Neural cell (in vitro differentiated cells): Measurements from ENCODE around the gene MISP. TPM values are rescaled to one million over a fixed set of nuclear protein-coding genes. Genes with fewer than 3 reads are reported as not detected.

Experiments
- H2AFZ ChIP-seq: fragments of 200-600, 300-800 bp; sonication (generic), shearing (Covaris generic); 2 replicates; pipeline ENCODE4 v1.6.0; 2014; ENCODE audit warnings: low read depth, mild to moderate bottlenecking, antibody characterized with exemption, low read length, moderate library complexity
- H3F3A ChIP-seq: fragments of 200-600 bp; shearing (Covaris generic); 2 replicates; pipeline ENCODE4 v1.6.1; 2016; ENCODE audit warnings: mild to moderate bottlenecking, moderate library complexity, mixed read lengths, antibody characterized with exemption, low read length; ENCODE audit not compliant: insufficient read depth, poor library complexity, severe bottlenecking
- H3K27ac ChIP-seq: fragments of 200-600, 300-800 bp; sonication (generic), shearing (Covaris generic); 2 replicates; pipeline ENCODE4 v1.5.1; 2014; ENCODE audit warnings: mild to moderate bottlenecking, low read length, moderate library complexity
- H3K27me3 ChIP-seq: fragments of 300-800, 200-600 bp; sonication (generic), shearing (Covaris generic); 2 replicates; pipeline ENCODE4 v1.6.0; 2014; ENCODE audit warnings: mild to moderate bottlenecking, low read depth, low read length, moderate library complexity; ENCODE audit not compliant: insufficient read depth
- H3K36me3 ChIP-seq: fragments of 300-800, 200-600 bp; sonication (generic), shearing (Covaris generic); 2 replicates; pipeline ENCODE4 v1.5.1; 2014; ENCODE audit warnings: mild to moderate bottlenecking, antibody characterized with exemption, low read length, moderate library complexity; ENCODE audit not compliant: insufficient read depth
- H3K4me2 ChIP-seq: fragments of 300-800, 200-600 bp; sonication (generic), shearing (Covaris generic); 2 replicates; pipeline ENCODE4 v1.6.0; 2014; ENCODE audit warnings: mild to moderate bottlenecking, low read length
- H3K4me3 ChIP-seq: fragments of 300-800, 200-600 bp; sonication (generic), shearing (Covaris generic); 2 replicates; pipeline ENCODE4 v1.5.1; 2014; ENCODE audit warnings: mild to moderate bottlenecking, low read length, moderate library complexity
- H3K79me2 ChIP-seq: fragments of 200-600 bp; shearing (Covaris generic); replicated peaks from 2 replicates; pipeline ENCODE4 v1.6.0; 2014; ENCODE audit warnings: mild to moderate bottlenecking, low read length, moderate library complexity; ENCODE audit not compliant: insufficient read depth
- H3K9ac ChIP-seq: fragments of 300-800, 200-600 bp; sonication (generic), shearing (Covaris generic); 2 replicates; pipeline ENCODE4 v1.6.1; 2016; ENCODE audit warnings: mild to moderate bottlenecking, low read length, mixed read lengths
- H3K9me2 ChIP-seq: fragments of 200-600 bp; shearing (Covaris generic); 2 replicates; pipeline ENCODE4 v1.6.1; 2016; ENCODE audit warnings: mild to moderate bottlenecking, low read length, mixed read lengths; ENCODE audit not compliant: insufficient read depth
- H3K9me3 ChIP-seq: fragments of 200-600, 300-800 bp; sonication (generic), shearing (Covaris generic); 2 replicates; pipeline ENCODE4 v1.6.1; 2016; ENCODE audit warnings: mild to moderate bottlenecking, mixed run types, low read length, moderate library complexity, mixed read lengths
- H4K20me1 ChIP-seq: fragments of 200-600 bp; shearing (Covaris generic); 2 replicates; pipeline ENCODE4 v1.6.1; 2016; ENCODE audit warnings: mild to moderate bottlenecking, mixed run types; ENCODE audit not compliant: insufficient read depth
- CTCF ChIP-seq: fragments of 450-650 bp; IDR thresholded peaks from 2 replicates; pipeline ENCODE4 v1.5.1; 2014; ENCODE audit warnings: antibody characterized with exemption, mild to moderate bottlenecking, moderate library complexity; ENCODE audit not compliant: poor library complexity, severe bottlenecking
- EP300 ChIP-seq: fragments of 450-650 bp; conservative IDR thresholded peaks from 2 replicates; pipeline ENCODE4 v1.6.1; 2014; ENCODE audit warnings: antibody characterized with exemption, mild to moderate bottlenecking, moderate library complexity; ENCODE audit not compliant: poor library complexity, severe bottlenecking
- EZH2 ChIP-seq: fragments of 200-600, 300-800 bp; shearing (Covaris generic), sonication (generic); IDR thresholded peaks from 2 replicates; pipeline ENCODE4 v1.6.1; 2014; ENCODE audit warnings: antibody characterized with exemption, low read length, borderline replicate concordance, mild to moderate bottlenecking; ENCODE audit not compliant: insufficient read depth, poor library complexity, severe bottlenecking
- MXI1 ChIP-seq: fragments of 450-650 bp; conservative IDR thresholded peaks from 2 replicates; pipeline ENCODE4 v1.6.1; 2014; ENCODE audit warnings: antibody characterized with exemption, mild to moderate bottlenecking; ENCODE audit not compliant: poor library complexity, severe bottlenecking
- POLR2AphosphoS5 ChIP-seq: IDR thresholded peaks from 2 replicates; pipeline ENCODE4 v1.6.1; 2012
- RAD21 ChIP-seq: fragments of 450-650 bp; conservative IDR thresholded peaks from 2 replicates; pipeline ENCODE4 v1.6.1; 2014; ENCODE audit warnings: antibody characterized with exemption, mild to moderate bottlenecking, moderate library complexity
- REST ChIP-seq: IDR thresholded peaks from 2 replicates; pipeline ENCODE4 v1.6.1; 2012; ENCODE audit warnings: borderline replicate concordance
- SMC3 ChIP-seq: fragments of 450-650 bp; conservative IDR thresholded peaks from 2 replicates; pipeline ENCODE4 v1.6.1; 2014; ENCODE audit warnings: antibody characterized with exemption, mild to moderate bottlenecking, moderate library complexity; ENCODE audit not compliant: poor library complexity
- TAF1 ChIP-seq: IDR thresholded peaks from 2 replicates; pipeline ENCODE4 v1.6.1; 2012; ENCODE audit warnings: low read depth
- polyA plus RNA-seq: library from polyadenylated mRNA; depleted of rRNA; stranded (reverse); fragments of >200 nt; gene quantifications from 2 replicates; pipeline ENCODE4 v1.2.3, GENCODE V29; 2014

The MISP gene
- polyA plus RNA-seq, 1 donor from 2014 or later, result 0.98 TPM

GRCh38 chr19:741506-742131 is 9.3 kb upstream of the MISP start:
- Histone ChIP-seq H2AFZ (no peak overlapping the region), H3K9me2 (no peaks in the 10 kb centered on the region), H3K27ac (no peak overlapping the region), H4K20me1 (no peaks in the 10 kb centered on the region), H3F3A (no peaks in the 10 kb centered on the region), H3K4me3 (no peak overlapping the region), H3K79me2 (no peaks in the 10 kb centered on the region), H3K36me3 (no peaks in the 10 kb centered on the region), H3K27me3 (no peaks in the 10 kb centered on the region), H3K9me3 (peaks cover 7% of the 10 kb centered on the region), H3K9ac (no peak overlapping the region), H3K4me2 (no peak overlapping the region)
- no peak for TF ChIP-seq MXI1
- no peak for TF ChIP-seq RAD21
- TF ChIP-seq EP300, result no peak
- TF ChIP-seq POLR2AphosphoS5, result no peak
- no peak for TF ChIP-seq CTCF
- TF ChIP-seq TAF1, result no peak
- no peak for TF ChIP-seq REST
- TF ChIP-seq EZH2, result no peak
- no peak for TF ChIP-seq SMC3

- peaks cover 3% of the 10 kb centered on the region for H3K36me3 ChIP-seq
- H3K27ac ChIP-seq, result no peak overlapping the region
- no peaks in the 10 kb centered on the region for H3K79me2 ChIP-seq
- no peak overlapping the region for H2AFZ ChIP-seq
- no peaks in the 10 kb centered on the region for H4K20me1 ChIP-seq
- H3K9me2 ChIP-seq, result no peaks in the 10 kb centered on the region
- H3F3A ChIP-seq, result no peaks in the 10 kb centered on the region
- H3K9ac ChIP-seq, result no peak overlapping the region
- H3K27me3 ChIP-seq, result no peaks in the 10 kb centered on the region
- TF ChIP-seq TAF1 (no peak), REST (no peak), POLR2AphosphoS5 (no peak), RAD21 (no peak), EP300 (no peak), EZH2 (no peak), CTCF (no peak), SMC3 (no peak)
- H3K9me3 ChIP-seq, result peaks cover 16% of the 10 kb centered on the region
- H3K4me3 ChIP-seq, result no peak overlapping the region
- H3K4me2 ChIP-seq, result no peak overlapping the region
These were observed 8.3 kb upstream of the MISP start for GRCh38 chr19:742540-743075.
